Activated CD4-positive, alpha-beta T cell treated with anti-CD3 and anti-CD28 coated beads, Interleukin-10, Interleukin-2, amounts not matched to agents 100 ng/mL and 50 ng/mL, durations not matched to agents 16 hours and 8 hours (primary cell): ENCODE results near the gene MCTS1.
"Not testable (repeated sequence)": the region's sequence is repeated elsewhere in the genome, so short reads cannot be mapped to it uniquely, and the experiment has no call there.

Experiments
- DNase-seq: peaks from one replicate; pipeline ENCODE4 v3.0.0-alpha.2; 2020

MCTS1 gene, protein sequence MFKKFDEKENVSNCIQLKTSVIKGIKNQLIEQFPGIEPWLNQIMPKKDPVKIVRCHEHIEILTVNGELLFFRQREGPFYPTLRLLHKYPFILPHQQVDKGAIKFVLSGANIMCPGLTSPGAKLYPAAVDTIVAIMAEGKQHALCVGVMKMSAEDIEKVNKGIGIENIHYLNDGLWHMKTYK

DNA sequence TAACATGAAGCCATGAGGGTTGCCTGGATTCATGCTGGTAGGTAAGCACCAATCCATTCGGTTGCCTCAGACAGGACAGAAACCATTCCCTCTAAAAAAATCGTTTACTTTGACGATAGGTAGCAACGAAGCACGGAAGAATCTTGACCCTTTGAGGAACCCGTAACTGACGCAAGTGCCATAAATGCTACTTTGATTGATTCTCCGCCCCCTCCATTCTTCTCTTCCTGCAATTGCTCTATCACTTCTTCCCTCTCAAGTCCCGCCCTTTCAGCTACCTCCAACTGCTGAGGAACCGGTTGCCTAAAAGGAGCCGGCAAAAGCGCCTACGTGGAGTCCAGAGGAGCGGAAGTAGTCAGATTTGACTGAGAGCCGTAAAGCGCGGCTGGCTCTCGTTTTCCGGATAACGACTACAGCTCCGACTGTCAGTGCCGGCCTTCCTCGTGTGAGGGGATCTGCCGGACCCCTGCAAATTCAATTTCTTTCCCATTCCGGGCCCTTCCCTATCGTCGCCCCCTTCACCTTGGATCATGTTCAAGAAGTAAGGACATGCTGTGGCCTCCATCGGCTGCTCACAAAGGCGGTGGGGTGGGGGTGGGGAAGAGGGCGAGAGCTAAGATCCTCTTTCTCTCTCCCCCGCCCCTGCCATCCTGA, at the start of gene MCTS1:
Gene MCTS1, plus strand, starts transcription at position 395 of the 654 bp plus-strand sequence. Its CDS starts 136 bp downstream, at position 531.
- peak; percentile 93 for DNase-seq

DNA sequence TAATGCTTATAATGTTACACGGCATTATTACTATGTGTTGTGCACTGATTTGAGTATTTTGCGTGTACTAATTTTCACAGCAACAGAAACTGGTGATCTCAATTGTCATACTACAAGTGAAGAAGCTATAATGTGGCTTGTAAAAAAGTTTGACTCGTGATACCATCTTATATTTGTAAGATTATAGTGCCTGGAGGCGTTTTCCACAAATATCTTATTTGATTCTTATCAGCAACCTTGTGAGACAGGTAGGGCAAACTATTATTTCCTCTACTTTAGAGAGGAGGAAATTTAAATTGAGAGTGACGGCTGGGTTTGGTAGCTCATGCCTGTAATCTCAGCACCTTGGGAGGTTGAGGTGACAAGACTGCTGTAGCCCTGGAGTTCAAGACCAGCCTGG, 47.6 kb upstream of the MCTS1 start:
- DNase-seq, result no peak

DNA sequence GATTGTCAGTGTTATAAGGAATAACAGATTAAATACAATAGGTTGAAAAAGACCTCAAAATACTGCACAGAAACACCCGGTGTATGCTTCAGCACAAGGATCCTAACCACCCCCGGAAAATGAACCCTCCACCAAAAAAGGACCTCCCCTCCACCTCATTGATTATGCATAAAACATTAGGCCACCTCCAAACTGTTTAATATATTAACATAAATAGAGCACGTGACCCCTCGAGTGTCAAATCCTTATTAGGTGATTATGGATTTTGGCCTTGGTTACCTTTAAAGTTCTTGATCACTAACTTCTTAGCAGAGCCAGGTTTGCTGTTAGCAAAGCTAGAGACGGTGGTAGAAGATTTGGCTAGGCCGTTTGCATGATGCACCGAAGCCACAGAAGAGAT, 44.1 kb upstream of the MCTS1 start:
- peak; percentile 4 for DNase-seq

DNA sequence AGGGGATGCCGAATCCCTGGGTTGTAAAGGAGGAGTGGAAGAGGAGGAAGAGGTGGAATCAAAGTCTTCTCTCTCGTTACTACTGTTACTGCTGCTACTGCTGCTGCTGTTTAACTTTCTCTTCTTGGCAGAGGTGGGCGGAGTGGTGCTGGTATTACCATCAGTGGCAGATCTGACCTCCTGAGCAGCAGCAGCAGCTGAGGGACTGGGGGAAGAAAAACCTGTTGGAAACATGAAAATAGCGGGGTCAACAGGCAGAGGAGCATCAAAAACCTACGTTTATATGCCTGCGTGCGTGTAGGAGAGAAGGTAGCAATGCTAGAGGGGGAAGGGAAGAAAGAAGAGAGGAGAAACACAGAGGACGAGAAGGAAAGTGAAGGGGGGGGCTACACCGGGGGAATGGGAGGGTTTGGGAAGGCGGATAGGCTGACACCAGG, 43.5 kb upstream of the MCTS1 start:
- DNase-seq, result peak; percentile 48

DNA sequence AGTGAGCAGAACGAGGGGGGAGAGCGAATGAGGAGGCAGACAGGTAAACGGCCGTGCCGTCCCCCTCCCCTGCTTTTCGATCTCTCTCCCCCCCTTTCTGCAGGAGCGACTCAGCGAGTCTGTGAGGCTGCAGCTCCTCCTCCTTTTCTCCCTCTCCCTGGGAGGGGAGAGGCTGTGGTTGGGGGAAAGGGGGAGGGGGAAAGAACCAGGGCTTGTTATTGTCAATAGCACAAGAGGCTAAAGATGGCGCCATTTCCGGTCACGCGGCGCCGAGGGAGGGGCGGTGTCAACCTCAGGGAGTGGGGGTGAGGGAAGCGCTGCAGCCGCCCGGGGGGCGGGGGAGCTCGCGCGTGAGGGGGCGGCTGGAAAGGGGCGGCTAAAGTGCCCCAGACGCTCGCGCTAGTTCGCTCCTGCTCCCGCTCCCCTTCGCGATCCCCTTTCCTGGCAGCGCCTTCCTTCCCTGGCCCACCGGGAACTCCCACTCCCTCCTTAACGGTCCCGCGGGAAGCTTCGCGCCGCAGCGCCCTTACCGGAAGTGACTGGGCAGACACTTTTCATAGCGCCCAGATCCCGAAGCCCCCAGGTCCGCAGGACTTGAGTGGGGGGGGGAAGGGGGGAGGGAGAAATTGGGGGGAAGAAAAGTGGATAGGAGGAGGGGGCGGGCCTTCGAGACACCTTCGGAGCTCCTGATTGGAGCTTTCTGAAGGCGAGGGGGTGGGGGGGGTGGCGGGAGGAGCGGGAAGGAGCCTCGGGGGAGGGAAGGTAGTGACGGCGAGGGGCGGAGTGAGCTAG, 42.9 kb upstream of the MCTS1 start, which contains the start of gene CUL4B:
Gene CUL4B, minus strand, starts transcription at position 121 of the 792 bp plus-strand sequence. CDS start 324 bp downstream, outside the sequence.
- DNase-seq, result peak; percentile 93

DNA sequence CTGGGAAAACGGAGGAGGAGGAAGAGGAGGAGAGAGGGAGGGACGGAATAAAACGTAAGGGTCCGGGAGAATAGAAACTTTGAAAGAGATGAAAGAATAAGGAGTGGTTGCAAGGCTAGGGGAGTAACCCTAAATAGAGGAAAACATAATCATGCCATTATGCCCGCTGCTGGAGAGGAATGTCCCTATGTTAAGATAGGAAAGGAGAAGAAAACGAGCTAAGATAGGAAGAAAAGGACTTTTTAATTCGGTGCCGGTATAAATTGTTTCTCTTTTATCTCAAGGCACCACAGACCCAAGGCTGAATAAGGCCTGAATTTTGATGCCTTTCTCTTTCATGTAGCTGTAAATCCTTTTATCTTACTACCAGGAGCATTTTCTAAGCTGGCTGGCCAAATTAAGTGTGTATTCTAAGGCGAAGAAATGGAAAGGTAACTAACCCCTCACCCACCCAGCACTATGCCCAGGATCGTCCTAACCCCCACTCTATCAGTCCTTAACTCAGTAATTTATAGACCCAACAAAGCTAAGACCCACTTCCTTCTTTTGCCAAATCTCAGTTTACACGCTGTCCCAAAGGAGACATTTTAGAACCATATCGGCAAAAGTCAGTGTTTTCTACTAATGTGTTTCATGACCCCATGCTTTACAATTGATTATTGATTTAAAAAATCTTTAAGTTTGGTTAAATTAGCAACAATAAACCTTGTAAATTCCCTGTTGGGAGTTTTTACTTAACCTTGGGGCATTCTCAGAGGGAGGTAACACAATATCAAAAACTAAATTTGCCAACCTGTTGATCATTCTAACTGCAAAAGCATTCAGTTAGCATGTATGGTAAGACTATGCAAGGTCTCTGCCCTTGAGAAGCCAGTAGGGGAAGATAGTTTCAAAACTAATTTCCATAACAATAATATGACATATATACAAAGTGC, 42.0 kb upstream of the MCTS1 start:
- DNase-seq, result no peak

DNA sequence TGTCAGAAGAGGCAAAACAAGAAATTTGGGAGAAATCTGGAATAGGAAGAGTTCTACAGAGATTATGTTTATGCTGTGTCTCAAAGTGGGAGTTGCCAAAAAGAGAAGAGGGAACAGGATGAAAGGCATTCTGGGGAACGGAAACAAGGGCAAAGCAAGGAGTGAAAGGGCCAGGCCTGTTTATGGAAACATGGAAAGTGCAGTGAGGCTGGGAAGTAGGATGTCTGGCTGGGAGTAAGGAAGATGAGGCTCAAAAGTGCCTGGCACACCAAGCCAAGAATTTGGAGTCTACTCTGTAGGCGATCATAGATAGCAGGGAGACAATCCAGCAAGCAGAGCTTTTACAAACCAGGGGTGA, 41.4 kb upstream of the MCTS1 start:
- DNase-seq, result no peak

DNA sequence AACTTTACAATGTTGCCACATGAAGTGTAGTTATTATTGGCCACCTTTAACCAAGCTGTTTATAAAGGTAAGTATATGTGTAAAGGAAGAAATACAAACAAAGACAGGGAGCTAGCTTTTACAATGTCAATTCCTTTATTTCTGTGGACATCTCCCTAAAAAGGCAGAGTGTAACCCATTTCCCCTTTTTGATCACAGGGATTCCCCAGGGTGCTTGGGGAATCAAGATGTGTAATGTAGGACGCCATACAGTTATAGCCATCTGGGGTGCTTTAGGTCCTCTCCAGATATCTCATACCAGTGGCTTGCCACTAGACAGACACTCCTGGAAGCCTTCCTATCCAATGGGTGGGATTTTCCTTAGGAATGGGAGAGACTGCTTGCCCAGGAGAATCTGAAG, 39.0 kb upstream of the MCTS1 start:
- DNase-seq, result no peak

DNA sequence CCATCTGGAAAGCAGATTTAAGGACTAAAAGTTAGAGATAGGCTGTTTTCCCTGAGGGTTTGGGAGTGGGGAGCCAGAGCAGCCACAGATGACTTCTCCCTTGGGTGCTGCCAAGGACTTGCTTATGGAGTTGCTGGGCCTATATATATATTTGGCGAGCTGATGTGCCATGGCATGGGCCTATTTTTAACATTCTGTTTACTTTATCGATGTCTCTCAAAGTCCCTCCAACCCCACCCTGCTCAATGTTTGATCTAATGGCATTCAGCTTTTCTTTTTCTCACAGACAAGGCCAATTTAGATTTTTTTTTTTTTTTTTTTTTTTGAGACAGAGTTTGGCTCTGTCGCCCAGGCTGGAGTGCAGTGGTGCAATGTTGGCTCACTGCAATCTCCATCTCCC, 37.1 kb upstream of the MCTS1 start:
- DNase-seq, result no peak

DNA sequence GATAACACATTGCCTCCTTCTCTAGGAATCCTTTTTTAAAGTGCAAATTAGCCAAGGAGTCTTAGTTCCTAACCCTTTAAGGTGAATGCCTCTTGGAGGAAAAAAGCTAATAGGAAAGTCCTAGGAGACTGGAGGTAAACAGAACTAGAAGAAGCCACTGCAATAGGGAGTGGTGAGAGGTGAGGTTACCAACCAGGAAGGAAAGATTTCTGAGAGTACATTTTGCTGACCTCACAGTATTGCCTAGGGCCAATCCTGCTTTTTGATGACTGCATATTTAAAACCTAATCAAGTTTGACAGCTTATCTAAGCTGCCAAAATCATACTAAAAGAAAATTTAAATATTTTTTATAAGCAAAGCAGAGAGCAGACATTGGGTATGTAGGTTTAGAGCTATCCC, 35.9 kb upstream of the MCTS1 start:
- no peak for DNase-seq

DNA sequence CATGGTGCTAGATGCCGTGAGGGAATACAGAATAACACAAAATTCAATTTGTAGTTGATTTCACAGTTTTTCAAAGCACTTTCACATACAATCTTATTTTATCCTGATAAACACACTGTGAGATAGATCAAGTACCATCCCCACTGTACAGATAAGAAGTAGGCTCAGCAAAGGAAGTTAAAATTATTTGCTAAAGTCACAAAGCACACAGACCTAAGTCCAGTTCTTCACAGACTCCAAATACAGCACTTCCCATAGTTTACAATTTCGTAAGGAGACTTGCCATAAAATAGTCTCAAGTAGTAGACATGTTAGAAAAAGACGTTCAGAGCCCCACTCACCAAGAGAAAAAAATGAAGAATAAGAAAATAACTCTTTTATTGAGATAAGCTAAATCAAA, 35.3 kb upstream of the MCTS1 start:
- no peak for DNase-seq

DNA sequence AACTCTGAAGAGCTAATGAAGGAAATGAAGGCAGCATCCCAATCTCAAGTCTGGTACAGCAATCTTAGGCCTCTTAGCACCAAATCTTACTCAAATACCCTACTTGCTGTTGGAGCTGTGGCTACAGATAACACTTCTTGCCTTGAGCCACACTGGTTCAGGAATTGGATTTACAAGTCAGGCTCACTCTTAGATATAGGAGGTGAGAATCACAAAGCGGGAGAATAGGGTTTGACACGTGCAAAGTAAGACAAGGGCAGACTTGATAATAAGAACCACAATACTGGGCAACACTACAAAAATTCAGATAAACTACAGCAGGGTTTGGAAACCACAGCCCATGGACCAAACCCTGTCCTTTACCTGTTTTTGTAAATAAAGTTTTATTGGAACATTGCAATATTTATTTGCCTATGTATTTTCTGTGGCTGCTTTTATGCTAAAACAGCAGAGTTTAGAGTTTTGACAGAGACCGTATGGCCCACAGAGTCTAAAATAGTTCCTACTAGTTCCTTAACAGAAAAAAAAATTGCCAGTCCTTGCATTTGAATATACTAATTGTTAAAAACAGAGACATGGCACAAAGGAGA, 33.8 kb upstream of the MCTS1 start:
- no peak for DNase-seq

DNA sequence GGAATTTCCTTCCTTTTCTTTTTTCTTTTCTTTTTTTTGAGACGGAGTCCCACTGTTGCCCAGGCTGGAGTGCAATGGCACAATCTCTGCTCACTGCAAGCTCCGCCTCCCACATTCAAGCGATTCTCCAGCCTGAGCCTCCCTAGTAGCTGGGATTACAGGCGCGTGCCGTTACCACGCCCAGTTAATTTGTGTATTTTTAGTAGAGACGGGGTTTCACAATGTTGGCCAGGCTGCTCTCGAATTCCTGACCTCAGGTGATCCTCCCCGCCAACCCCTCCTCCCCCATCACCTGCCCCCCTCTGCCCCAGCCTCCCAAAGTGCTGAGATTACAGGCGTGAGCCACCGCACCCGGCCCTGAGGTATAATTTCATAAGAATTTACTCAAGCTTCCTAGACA, 30.1 kb upstream of the MCTS1 start:
- DNase-seq, result not testable (repeated sequence)

DNA sequence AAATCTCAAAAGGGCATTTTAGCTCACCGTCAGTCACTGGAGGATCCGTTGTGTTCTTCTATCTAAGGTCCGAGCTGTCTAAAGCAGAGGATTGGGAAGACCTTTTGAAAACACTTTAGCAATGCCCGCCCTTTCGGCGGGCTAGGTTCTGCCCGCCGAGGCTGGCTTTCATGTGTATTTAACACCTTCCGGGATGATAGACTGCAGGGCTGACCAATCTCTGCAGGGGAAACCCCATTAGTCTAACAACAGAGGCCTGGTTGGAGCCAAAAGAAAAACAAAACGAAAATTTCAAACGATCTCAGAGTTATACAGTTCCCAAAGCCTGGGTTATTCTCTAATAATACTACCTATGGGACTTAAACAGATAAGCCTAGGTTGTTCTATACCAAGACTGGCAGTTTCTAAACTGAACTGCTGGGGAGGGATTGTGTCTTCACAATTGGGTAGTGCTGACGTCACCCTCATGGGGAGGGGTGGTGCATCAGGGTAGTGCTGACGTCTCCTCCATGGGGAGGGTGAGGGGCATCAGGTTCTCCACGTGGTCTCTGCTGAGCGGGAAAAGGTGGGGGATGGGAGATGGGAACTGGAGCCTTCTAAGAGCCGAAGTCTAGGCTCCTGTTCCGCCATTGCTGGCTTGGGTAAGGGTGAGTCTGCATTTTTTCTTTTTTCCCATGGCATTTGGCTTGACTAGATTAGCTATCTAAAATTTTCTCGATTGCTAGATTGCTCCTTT, 28.4 kb upstream of the MCTS1 start:
- DNase-seq, result no peak

DNA sequence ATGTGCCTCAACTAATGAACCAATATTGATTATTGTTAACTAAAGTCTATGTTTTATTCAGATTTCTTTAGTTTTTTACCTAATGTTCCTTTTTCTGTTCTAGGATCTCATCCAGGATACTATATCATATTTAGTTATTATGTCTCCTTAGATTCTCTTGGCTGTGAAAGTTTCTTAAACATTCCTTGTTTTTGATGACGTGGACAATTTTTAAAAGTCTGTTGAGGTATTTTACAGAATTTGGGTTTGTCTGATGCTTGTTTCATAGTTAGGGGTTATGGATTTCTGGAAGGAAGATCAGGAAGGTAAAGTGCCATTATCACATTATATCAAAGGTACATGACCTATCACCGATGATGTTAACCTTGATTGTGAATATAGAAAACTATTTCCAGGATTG, 18.2 kb upstream of the MCTS1 start:
- no peak for DNase-seq

DNA sequence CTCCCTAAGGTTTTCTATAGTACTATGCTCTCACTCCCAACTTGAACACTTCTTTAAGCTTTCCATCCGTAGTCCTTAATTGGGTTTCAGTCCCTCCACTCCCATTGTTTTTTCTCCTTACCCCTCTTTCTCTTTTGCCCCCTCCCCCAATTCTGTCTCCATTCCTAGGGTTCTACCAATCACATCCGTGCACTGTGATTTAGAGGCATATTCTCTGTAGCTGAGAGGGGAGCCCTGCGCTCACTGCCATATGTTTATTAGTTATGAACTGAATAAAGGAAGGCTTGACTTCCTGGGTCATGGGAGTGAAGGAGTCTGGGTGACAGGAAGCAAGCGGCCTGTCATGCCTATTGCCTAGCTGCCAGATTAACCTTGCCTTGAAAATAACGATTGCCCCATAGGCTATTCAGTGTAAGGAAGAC, 471 bp downstream of the MCTS1 start:
- peak; percentile 57 for DNase-seq

DNA sequence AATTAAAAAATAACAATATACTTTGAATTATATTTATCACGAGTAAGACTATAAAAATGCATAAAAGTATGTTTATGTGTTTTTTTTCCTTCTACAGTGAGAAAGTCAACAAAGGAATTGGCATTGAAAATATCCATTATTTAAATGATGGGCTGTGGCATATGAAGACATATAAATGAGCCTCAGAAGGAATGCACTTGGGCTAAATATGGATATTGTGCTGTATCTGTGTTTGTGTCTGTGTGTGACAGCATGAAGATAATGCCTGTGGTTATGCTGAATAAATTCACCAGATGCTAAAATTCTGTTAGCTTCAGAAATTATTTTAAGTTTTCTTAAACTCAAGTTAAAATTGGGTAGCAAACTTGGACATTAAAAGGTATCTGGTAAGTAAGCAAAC, 8.2 kb downstream of the MCTS1 start:
- DNase-seq, result no peak

DNA sequence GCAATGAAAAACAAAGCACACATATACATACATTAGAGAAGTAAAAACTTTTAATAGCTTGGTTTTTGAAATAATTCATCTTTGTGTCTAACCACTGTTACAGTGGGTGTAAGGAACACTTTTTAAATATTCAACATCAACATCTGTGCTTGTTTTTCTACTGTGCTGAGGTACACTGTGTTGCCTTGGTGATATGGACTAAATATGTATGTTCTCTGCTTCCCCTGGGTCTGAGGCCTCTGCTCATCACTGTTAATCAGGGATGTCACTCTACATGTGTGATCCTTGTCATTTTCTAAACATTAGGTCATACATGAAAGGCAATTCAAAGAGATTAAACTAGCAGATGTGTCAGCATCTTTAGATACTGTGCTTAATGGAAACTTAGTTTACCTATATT, 10.9 kb downstream of the MCTS1 start:
- no peak for DNase-seq

DNA sequence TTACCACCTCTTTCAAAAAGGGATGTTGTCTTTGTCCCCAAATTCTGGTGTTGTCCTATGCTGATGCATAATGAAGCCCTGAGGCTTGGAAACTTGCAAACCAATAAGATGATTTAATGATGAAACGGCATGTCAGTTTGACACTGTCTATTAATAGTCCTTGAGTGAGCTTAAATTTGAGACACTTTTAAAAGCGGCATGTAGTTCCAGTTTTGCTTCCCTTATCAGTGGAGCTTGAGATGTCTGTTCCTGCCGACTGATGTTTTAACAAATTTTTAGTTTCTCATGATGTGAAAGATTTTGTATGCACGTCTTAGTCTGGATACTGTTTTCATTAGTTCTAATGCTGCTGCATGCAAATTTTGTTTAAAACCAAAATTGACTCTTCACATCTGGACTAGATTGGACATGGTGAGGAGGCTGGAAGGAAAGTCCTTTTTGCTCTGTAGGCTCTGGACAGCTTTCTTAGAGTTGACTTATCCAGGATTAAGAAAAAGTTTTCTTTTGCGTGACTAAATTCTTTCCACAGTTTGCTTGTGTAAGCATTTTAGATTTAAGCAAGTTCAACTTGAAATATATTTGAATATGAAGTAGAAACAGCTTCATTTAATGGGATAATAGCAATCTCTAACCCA, 14.2 kb downstream of the MCTS1 start:
- no peak for DNase-seq

DNA sequence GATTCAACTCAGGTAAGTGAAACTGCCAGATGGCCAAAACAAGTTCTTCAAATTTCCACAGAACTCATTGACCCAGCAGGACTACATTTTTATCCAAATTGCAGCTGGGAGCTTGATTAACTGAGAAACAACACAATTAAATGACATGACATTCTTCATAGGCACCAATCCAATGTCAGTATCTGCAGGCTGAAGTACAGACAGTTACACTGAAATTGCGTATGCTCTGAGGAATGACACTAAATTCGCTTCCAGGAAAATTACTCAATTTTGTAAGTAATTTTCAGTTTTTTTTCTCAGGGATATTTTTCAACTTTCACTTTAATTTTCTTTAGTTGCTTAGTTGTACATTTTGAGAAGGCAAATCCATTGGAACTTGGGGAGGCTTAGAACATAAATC, 21.5 kb downstream of the MCTS1 start:
- DNase-seq, result no peak
